HG03103 (cell line): ENCODE measurements around the gene CCDC85B.

Source experiments
- ATAC-seq: cut with Tn5 transposase; IDR thresholded peaks from one replicate; pipeline ENCODE4 v1.9.1; 2021; ENCODE audit warnings: low read depth; ENCODE audit not compliant: unreplicated experiment

The CCDC85B gene

DNA sequence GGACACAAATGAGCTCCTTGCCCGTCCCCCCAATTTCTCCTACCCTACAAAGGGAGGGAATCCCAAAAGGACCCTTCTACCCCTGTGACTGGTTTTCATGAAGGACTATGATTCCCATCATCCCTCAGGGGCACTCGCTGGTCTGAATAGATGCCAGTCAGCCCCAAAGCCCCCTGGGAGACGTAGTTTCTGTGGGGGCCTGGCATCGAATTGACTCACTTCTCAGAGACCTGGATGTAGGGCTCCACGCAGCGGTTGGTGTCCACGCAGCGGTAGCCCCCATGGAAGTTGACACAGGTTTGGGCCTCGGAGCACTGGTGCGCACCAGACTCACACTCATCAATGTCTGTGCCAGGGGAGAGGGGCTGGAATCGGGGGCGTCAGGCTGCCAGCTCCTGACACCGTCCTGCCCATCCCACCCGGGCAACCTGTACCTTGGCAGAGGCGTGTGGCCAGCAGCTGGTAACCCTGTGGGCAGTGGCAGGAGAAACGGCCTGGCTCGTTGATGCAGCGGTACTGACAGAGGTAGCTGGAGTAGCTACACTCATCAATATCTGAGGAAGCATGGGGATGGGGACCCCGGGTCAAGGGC lies 22.3 kb upstream of the CCDC85B start:
- no peak for ATAC-seq

DNA sequence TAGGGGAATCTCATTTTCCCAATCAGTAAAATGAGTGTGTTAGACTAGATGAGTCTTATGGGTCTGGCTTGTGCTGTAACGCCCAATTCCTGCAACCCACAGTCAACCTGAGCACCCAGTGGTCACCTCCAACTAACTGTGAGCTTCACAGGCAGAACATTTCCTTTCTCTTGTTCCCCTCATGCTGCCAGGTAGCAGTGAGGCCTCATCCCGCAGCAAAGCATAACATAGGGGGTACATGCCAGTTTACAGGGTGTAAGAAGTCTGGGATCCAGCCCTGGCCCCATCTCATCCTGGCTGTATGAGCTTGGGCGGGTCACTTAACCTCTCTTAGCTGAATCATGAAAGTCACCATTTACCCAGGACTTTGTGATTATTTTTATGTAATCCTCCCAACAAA lies 21.6 kb upstream of the CCDC85B start:
- no peak for ATAC-seq

DNA sequence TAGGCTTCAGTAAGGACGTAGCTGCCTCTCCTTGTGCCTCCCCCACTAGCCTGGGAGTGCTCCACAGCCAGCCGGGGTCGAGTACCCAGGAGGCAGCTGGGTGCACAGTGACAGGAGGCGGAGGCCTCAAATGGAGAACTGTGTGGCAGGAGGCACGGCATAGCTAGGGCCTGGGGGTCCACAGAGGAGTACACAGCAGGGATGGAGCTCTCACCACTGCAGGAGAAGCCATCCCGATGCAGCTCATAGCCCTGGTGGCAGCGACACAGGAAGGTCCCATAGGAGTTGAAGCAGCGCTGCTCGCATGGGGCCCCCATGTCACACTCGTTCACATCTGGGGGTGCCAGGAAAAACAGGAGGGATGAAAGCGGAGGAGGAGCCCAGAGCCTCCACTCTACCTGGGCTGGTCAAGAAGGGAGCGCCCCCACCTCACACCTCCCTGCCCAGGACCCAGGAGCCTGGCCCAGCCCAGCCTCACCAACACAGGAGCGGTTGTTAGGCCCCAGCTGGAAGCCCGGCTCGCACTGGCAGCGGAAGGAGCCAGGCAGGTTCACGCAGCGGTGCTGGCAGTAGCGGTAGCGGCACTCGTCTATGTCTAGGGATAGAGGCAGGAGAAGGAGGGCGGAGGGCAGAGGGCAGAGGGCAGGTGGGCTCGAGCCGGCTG lies 20.7 kb upstream of the CCDC85B start:
- ATAC-seq, result no peak

DNA sequence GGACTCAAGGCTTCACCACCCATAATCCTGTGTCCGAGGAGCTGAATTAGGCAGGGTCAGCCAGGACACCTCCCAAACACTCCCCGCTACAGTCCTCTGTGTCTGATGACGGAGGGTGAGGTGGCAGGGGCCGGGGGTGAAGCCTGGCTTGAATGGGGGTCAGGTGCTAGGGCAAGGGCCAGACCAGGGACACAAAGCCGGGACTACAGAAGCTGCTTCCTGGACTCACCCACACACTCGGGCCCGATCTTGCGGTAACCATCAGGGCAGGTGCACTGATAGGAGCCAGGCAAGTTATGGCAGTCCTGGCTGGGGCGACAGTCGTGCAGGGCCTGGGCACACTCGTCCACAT lies 20.2 kb upstream of the CCDC85B start:
- no peak for ATAC-seq

DNA sequence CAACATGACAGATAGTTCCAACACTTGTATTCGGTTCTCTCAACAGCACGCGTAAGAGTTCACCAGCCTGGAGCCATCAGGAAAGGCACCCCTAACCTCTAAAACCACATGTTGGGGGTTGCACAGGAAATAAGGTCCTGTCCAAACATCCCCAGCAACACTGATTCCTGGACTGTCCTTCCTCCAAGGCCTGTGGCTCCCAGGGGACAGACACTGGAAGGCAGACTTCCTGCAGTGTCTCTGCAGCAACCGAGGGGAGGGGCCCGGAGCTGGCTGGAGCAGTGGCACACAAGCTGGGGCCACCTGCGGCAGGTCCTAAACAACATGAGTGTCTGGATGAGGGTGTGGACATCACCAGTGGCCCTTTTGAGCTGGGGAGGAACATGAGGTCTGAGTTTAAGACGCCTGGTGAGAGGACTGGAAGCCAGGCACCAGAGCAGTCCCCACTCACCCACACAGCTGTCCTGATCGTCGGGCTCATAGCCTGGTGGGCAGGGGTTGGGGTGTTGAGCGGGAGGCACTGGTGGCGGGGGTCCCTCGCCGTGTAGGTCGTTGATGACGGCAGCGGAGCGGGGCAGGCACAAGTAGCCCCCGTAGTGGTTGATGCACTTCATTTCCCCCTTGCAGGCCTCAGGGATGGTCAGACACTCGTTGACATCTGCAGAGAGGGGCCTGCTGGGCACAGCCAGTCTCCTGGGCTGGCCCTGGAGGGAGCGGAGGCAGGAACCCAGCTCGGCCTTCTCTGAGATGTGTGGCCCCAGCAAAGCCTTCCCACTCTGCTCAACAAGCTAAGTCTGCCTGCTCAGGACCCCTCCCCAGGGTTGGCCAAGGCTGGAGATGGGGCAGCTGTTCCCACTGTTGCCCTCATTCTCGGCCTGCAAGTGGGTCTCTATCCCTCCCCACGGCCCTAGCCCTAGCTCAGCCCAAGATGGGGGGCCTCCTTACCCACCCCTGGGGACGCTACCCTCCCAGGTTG lies 19.5 kb upstream of the CCDC85B start:
- no peak for ATAC-seq

DNA sequence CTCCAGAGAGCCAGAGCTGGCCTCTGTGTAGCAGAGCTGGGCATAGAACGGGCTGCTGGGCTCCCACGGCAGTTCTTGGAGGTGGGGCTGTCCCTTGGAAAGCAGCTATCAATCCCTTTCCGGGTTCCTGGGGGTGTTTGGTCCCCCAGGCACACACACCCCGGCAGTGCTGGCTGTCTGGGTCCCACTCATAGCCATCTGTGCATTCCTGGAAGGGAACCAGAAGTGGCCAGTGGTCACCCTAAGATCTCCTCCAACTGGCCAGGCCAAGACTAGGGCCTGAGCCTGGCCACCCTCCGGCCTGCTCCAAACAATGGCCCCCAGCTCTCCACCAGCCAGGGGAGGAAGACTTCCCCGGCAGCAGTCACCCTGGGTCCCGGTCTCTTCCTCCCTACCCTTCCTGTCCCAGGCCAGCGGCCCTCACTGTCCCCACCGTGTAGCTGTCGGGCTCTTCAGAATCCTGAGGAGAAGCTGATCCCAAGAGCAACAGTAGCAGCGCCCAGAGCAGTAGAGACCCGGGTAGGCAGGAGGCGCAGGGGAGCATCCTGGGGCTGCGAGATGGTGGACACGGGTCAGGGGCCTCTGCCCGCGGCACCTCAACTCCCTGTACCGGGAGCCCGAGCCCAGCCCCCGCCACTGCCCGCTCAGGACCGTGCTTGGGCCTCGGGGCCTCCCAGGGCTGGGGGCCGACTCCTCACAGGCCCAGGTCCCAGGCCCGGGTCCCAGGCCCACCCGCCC lies 18.5 kb upstream of the CCDC85B start:
- ATAC-seq, result no peak

DNA sequence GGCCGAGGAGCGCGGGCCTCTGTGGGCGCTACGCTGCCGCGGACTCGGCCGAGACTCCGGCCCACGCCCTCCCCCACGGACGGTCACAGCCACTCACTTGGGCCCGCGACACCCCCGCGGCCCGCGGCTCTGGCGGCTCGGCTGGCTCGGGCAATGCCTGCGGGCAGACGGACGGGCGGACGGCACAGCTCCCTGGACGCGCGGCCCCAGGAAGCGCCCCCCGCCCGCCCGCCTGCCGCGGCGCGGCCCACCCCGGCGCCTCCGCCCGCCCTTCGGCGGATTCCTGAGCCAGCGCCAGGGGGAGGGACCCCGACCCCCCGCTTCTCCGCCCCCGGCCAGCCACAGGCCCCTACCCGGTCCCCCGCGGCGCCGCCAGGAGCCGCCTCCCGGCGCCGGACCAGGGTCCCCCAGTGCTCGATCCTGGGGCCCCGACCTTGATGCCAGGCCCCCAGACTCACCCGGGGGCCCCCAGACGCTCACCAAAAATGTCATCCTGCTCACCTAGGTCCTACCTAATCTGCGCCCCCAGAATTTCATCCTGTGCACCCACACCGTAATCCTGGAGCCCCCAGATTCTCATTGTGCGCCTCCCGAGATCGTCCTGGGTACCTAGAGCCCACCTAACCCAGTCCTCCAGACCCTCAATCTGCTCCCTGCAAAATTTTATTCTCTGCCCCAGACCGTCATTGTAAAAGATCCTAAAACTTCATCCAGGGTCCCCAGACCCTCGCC lies 17.7 kb upstream of the CCDC85B start, which contains the start of gene EFEMP2:
Gene EFEMP2 (minus strand): TSS at position 215 of the 732 bp plus-strand sequence. CDS start 446 bp downstream, outside the sequence.
- no peak for ATAC-seq

DNA sequence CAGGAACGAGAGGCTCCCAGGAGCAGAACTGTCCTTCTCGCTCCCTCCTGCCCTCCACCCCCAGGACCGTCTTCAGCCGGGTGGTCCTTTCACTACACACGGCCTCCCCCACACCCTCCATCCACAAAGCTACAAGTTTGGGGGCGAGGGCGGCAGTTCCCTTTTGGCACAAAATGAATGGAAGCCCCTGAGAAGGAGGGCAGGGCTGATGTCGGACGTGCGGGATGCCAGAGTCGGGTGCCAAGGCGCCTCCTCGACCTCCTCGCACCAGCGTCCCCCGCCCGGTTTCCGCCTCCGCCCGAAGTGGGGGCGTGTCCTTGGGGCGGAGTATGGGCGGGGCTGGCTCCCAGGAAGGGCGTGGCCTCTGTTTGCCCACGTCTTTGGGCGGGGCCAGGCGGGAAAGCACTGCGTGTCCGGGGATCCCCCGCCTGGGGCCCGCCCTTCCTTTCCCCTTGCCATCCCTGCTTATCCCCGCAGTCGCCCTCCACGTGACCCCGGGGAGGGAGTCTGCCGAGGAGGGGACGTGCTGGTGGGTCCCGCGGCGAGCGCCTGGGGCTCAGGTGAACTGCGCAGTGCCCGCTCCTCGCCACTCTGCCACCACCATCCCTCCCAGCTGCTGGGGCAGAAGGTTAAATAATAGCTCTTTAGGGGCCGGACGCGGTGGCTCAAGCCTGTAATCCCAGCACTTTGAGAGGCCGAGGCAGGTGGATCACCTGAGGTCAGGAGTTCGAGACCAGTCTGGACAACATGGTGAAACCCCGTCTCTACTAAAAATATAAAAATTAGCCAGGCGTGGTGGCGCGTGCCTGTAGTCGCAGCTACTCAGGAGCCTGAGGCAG lies 16.9 kb upstream of the CCDC85B start:
- no peak for ATAC-seq

DNA sequence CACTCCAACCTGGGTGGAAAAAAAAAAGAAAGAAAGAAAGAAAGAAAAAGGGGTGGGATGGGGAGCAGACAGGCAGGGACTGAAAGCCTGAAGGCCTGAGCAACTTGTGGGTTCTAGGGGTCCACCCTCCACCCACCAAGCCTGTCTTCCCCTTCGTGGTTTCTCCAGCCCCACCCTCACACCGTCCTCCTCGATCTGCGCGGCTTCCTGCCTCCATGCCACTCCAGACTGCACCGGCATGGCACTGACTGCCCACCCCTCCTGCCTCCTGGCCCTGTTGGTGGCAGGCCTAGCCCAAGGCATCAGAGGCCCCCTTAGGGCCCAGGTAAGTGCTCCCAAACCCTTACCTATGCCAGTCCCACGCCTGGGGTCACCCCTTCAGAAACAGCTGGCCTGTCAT lies 10.9 kb upstream of the CCDC85B start, which contains the start of gene CTSW:
Gene CTSW (plus strand): TSS at position 221 of the 400 bp plus-strand sequence. CDS start 18 bp downstream, at position 239.
- no peak for ATAC-seq

DNA sequence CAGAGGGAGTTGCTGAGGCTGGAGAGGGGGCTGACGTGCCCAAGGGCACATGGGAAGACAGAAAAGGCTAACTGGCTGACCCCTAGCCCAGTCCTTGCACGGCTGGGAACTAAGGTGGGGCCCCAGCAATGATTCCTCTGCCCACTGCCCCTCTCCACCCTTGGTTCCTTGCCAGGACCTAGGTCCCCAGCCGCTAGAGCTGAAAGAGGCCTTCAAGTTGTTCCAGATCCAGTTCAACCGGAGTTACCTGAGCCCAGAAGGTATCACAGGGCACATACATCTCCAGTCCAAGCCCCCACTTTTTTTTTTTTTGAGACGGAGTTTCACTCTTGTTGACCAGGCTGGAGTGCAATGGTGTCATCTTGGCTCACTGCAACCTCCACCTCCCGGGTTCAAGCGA lies 10.4 kb upstream of the CCDC85B start:
- ATAC-seq, result no peak

DNA sequence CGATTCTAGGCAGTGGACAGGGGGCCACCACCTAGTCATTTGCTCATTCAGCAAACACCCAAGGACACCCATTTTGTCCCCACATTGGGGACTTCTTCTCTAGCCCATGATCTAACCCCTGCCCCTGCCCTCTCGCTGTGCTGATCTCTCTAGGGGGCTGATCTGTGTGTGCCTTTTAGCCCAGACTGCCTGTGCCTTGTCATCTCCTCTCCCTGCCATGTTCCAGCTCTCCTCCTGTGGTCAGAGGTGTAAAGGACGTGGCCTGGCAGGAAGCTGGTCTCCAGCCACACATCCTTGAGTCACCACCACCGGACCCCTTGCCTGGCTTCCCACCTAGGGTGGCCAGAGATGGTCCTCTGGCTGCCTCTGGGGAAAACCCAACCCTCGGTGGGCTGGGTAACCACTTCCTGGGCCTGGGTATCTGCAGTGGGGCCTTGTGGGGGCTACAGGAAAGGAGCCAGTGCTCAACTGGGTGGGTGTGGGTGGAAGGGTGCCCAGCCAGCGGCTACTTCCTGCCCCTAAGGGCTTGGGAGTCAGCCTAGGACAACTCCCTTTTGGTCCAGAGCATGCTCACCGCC lies 9.5 kb upstream of the CCDC85B start:
- ATAC-seq, result no peak

DNA sequence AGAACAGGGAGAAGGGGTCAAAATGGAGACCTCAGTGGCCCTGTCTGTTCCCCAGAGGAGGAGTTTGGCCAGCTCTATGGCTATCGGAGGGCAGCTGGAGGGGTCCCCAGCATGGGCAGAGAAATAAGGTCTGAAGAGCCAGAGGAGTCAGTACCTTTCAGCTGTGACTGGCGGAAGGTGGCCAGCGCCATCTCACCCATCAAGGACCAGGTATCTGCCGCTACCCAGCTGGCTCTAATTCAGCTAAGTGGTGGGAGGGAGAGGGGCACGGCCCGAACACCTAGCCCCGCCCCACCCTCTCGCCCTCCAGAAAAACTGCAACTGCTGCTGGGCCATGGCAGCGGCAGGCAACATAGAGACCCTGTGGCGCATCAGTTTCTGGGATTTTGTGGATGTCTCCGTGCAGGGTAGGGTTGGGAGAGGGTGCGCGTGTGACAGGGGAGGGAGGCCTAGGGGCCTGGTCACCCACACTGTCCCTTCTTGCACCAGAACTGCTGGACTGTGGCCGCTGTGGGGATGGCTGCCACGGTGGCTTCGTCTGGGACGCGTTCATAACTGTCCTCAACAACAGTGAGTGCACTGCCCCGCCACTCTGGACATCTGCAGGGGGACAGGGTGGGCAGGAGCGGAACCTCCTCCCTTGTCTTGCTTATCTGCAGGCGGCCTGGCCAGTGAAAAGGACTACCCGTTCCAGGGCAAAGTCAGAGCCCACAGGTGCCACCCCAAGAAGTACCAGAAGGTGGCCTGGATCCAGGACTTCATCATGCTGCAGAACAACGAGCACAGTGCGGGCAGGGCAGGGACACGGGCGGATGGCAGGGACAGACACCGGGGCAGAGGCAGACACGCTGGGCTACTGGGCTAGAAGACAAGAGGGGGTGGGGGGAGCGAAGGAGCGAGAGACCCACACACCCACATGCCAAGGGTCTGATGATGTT lies 8.1 kb upstream of the CCDC85B start:
- ATAC-seq, result no peak

DNA sequence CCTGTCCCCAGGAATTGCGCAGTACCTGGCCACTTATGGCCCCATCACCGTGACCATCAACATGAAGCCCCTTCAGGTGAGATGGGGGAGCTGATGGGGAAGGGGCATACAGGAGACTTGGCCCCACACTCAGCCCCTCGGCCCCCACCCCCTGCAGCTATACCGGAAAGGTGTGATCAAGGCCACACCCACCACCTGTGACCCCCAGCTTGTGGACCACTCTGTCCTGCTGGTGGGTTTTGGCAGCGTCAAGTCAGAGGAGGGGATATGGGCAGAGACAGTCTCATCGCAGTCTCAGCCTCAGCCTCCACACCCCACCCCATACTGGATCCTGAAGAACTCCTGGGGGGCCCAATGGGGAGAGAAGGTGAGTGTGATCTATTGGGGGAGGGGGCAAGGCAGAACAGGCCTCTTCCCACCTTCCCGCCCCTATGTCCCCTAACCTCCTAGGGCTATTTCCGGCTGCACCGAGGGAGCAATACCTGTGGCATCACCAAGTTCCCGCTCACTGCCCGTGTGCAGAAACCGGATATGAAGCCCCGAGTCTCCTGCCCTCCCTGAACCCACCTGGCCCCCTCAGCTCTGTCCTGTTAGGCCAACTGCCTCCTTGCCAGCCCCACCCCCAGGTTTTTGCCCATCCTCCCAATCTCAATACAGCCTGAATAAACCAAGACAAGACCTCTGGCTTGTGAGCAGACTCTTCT lies 7.3 kb upstream of the CCDC85B start:
- no peak for ATAC-seq

DNA sequence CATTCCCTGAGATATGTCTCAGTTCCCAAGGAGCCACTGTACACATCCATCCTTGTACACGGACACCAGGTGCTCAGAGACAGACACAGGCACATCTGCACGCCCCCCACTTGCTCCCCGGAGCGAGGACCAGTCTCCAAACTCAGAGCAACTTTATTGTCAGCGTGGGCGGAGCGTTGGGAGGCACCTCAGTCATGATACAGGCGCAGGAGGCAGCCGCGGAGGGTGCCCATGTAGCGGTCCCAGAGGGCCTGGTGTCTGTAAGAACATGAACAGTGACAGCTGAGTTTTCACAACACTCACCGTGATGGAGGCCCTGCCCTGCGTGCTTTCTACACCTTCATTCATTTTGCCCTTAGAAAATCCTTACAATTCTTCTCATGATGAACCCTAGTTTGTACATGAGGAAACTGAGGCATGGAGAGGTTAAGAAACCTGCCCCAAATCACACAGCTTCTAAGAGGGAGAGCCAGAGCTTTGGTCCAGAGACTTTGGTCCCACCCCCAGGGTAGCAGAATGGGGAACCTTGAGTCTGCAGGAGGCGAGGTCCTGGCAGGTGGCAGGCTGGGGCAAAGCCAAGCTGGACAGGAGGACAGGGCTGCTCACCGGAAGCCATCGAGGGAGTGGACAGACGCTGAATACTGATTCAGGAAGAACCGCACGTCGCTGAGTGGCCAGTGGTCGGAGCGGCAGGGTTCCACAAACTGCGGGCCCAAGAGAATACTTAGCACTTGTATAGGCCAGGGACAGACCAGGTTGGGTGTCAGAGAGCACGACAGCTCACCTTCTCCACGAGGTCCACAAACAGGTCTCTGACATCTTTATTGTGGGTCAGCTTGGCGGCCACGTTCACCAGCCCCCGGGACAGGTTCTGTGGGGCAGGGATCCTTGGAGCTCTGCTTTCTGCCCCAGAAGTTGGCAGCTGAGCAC lies 6.4 kb upstream of the CCDC85B start:
- no peak for ATAC-seq

DNA sequence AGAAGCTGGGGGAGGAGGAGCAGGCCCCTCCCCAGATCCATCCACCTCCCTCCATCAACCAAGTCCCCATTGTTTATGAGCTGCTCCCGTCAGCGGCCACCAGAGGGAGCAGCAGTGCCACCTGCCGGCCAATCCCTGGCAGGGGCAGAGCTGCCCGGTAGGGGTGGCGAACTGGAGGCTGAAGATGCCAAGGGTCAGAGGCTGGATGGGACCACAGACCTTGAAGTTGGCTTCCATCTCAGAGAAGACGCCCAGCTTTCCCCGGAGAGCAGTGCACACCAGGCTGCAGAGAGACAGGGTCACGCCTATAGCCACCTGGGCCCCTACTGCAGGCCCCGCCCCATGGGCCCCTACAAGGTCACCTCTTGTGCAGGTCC lies 5.8 kb upstream of the CCDC85B start:
- ATAC-seq, result no peak

DNA sequence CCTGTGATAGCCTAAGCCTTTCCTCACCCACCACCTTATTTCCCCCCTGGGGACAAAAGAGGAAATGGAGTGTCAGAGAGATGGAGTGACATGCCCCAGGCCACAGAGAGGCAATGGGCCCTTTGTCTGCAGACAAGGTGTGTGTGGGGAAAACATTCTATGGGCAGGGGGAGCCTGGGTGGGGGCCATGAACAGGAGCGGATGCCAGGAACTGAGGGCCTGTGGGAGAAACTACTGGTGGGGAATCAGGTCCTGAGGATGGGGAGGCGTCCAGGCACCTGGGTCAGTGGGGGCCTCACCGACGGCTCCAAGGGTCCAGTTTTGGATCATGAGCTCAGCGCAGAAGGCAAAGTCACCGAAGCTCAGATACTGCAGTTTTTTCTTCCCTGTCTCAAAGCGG lies 5.2 kb upstream of the CCDC85B start:
- ATAC-seq, result no peak
